ENCODE measurements around the gene NDST4.

Gene NDST4

DNA sequence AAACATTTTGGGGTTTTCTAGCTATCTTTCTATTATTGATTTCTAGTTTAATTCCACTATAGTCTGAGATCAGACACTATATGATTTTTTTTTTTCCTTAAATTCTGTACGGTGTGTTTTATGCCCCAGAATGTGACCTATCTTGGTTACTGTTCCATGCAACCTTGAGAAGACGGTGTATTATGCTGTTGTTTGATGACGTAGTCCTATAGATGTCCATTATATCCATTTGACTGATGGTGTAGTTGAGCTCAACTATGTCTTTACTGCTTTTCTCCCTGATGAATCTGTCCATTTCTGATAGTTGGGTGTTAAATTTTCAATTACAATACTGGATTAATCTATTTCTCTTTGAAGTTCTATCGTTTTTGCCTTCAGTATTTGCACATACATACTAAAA, 212.5 kb downstream of the NDST4 start:
- H3K9me3 ChIP-seq (replicated peaks; ENCODE audit: low read length) = no peaks in the 10 kb centered on the region
- no peaks in the 10 kb centered on the region for H3K27me3 ChIP-seq (ENCODE audit: control insufficient read depth, insufficient read depth, low read length)
- H3K9ac ChIP-seq (ENCODE audit: low read depth, low read length) = no peak overlapping the region
- H3K4me1 ChIP-seq (ENCODE audit: control insufficient read depth, insufficient read depth, low read length) = no peaks in the 10 kb centered on the region
- no peaks in the 10 kb centered on the region for H3K36me3 ChIP-seq (ENCODE audit: insufficient read depth, low read length)
- no peak overlapping the region for H3K4me3 ChIP-seq (ENCODE audit: low read length)
- no peak overlapping the region for H3K4me2 ChIP-seq (ENCODE audit: low read length)

- Histone ChIP-seq H3K9me3 (replicated peaks; ENCODE audit: low read length) (no peaks in the 10 kb centered on the region), H3K4me2 (ENCODE audit: low read length) (no peak overlapping the region), H3K4me3 (ENCODE audit: low read length) (no peak overlapping the region), H3K27me3 (ENCODE audit: control insufficient read depth, insufficient read depth, low read length) (no peaks in the 10 kb centered on the region), H3K9ac (ENCODE audit: low read depth, low read length) (no peak overlapping the region), H3K4me1 (ENCODE audit: control insufficient read depth, insufficient read depth, low read length) (no peaks in the 10 kb centered on the region), H3K36me3 (ENCODE audit: insufficient read depth, low read length) (no peaks in the 10 kb centered on the region)
Observed at GRCh38 chr4:114890773-114891172, 222.6 kb downstream of the NDST4 start.

GRCh38 chr4:114886761-114887160, 226.7 kb downstream of the NDST4 start:
- no peaks in the 10 kb centered on the region for H3K9me3 ChIP-seq (replicated peaks; ENCODE audit: low read length)
- H3K4me1 ChIP-seq (ENCODE audit: control insufficient read depth, insufficient read depth, low read length) = no peaks in the 10 kb centered on the region
- no peak overlapping the region for H3K9ac ChIP-seq (ENCODE audit: low read depth, low read length)
- H3K36me3 ChIP-seq (ENCODE audit: insufficient read depth, low read length) = no peaks in the 10 kb centered on the region
- no peaks in the 10 kb centered on the region for H3K27me3 ChIP-seq (ENCODE audit: control insufficient read depth, insufficient read depth, low read length)
- H3K4me2 ChIP-seq (ENCODE audit: low read length) = no peak overlapping the region
- H3K4me3 ChIP-seq (ENCODE audit: low read length) = no peak overlapping the region

DNA sequence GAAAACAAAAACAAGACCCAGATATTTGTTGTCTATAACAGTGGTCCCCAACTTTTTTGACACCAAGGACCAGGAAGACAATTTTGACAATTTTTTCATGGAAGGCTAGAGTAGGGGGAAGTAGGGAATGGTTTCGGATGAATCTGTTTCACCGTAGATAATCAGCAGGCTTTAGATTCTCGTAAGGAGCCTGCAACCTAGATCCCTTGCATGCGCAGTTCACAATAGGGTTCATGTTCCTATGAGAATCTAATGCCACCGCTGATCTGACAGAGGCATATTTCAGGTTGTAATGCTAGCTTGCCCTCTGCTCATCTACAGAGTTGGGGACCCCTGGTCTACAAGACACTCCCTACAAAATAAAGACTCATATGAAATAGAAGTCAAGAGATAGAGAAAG, 229.8 kb downstream of the NDST4 start:
- no peaks in the 10 kb centered on the region for H3K4me1 ChIP-seq (ENCODE audit: control insufficient read depth, insufficient read depth, low read length)
- no peaks in the 10 kb centered on the region for H3K36me3 ChIP-seq (ENCODE audit: insufficient read depth, low read length)
- no peaks in the 10 kb centered on the region for H3K9me3 ChIP-seq (replicated peaks; ENCODE audit: low read length)
- no peaks in the 10 kb centered on the region for H3K27me3 ChIP-seq (ENCODE audit: control insufficient read depth, insufficient read depth, low read length)
- H3K4me2 ChIP-seq (ENCODE audit: low read length) = no peak overlapping the region
- no peak overlapping the region for H3K9ac ChIP-seq (ENCODE audit: low read depth, low read length)
- H3K4me3 ChIP-seq (ENCODE audit: low read length) = no peak overlapping the region

DNA sequence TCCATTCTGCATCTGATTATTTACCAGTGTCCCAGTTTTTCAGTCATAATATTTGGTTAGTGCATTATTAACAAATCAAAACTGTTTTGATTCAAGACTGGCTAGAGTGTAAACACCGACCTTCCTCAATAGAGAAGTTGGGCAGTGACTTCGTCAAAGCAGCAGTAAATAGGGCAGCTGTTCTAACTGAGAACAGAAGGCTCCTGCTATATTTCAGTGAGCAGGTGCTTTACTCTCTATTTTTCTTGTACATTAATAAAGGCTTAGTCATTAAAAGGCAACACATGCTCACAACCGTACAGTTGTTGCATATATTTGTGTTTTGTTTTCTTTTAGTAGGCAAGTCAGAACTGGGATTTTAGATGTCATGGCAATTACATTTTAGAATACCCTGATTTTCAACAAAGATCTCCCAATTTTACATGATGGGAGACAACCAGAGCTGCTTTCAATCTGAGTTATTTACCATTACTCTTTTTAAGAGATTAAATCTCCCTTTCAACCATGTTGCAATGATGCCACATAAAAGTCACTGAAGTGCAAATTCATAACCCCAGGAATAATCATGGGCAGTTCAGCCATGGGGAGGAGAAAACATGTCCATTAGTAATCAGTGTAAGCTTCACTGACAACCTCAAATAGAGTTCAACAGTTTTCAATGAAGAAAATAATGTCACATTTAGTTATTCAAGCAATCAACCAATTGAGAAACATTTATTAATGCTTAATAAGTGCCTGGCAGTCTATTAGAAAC, 233.3 kb downstream of the NDST4 start:
- H3K9ac ChIP-seq (ENCODE audit: low read depth, low read length) = no peak overlapping the region
- H3K4me3 ChIP-seq (ENCODE audit: low read length) = no peak overlapping the region
- no peaks in the 10 kb centered on the region for H3K27me3 ChIP-seq (ENCODE audit: control insufficient read depth, insufficient read depth, low read length)
- no peaks in the 10 kb centered on the region for H3K36me3 ChIP-seq (ENCODE audit: insufficient read depth, low read length)
- no peaks in the 10 kb centered on the region for H3K9me3 ChIP-seq (replicated peaks; ENCODE audit: low read length)
- no peaks in the 10 kb centered on the region for H3K4me1 ChIP-seq (ENCODE audit: control insufficient read depth, insufficient read depth, low read length)
- H3K4me2 ChIP-seq (ENCODE audit: low read length) = no peak overlapping the region

GRCh38 chr4:114875630-114876029, 237.8 kb downstream of the NDST4 start:
- Histone ChIP-seq H3K4me2 (ENCODE audit: low read length) (no peak overlapping the region), H3K9me3 (replicated peaks; ENCODE audit: low read length) (no peaks in the 10 kb centered on the region), H3K36me3 (ENCODE audit: insufficient read depth, low read length) (no peaks in the 10 kb centered on the region), H3K4me1 (ENCODE audit: control insufficient read depth, insufficient read depth, low read length) (no peaks in the 10 kb centered on the region), H3K9ac (ENCODE audit: low read depth, low read length) (no peak overlapping the region), H3K27me3 (ENCODE audit: control insufficient read depth, insufficient read depth, low read length) (no peaks in the 10 kb centered on the region), H3K4me3 (ENCODE audit: low read length) (no peak overlapping the region)

- H3K27me3 ChIP-seq (ENCODE audit: control insufficient read depth, insufficient read depth, low read length) = no peaks in the 10 kb centered on the region
- no peak overlapping the region for H3K4me3 ChIP-seq (ENCODE audit: low read length)
- no peaks in the 10 kb centered on the region for H3K9me3 ChIP-seq (replicated peaks; ENCODE audit: low read length)
Observed at GRCh38 chr4:114874321-114874720, 239.1 kb downstream of the NDST4 start.

DNA sequence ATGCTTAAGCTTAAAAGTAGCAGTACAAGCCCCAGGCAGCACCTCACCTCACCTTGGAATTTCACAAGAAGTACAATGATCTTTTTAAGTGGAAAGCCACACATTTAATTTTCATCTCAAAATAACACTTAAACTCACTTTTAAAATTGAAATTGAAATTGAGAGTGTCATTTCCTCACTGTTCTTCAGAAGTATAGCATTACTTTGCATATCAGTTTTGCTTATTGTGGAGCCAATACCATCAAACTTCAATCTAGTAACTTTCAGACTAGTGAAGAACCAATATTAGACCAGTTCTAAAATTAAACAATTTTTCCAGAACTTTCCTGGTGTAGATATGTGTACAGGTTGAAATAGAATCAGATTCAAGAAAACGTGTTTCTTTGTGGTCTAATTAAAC, 242.4 kb downstream of the NDST4 start:
- no peaks in the 10 kb centered on the region for H3K9me3 ChIP-seq (replicated peaks; ENCODE audit: low read length)
- no peaks in the 10 kb centered on the region for H3K4me1 ChIP-seq (ENCODE audit: control insufficient read depth, insufficient read depth, low read length)
- no peak overlapping the region for H3K4me2 ChIP-seq (ENCODE audit: low read length)
- H3K36me3 ChIP-seq (ENCODE audit: insufficient read depth, low read length) = no peaks in the 10 kb centered on the region
- H3K27me3 ChIP-seq (ENCODE audit: control insufficient read depth, insufficient read depth, low read length) = no peaks in the 10 kb centered on the region
- H3K4me3 ChIP-seq (ENCODE audit: low read length) = no peak overlapping the region
- H3K9ac ChIP-seq (ENCODE audit: low read depth, low read length) = no peak overlapping the region

More at GRCh38 chr4:114874321-114874720, 239.1 kb downstream of the NDST4 start:
- Histone ChIP-seq H3K36me3 (ENCODE audit: insufficient read depth, low read length) (no peaks in the 10 kb centered on the region), H3K4me2 (ENCODE audit: low read length) (no peak overlapping the region), H3K9ac (ENCODE audit: low read depth, low read length) (no peak overlapping the region), H3K4me1 (ENCODE audit: control insufficient read depth, insufficient read depth, low read length) (no peaks in the 10 kb centered on the region)

GRCh38 chr4:114866901-114867670, 246.3 kb downstream of the NDST4 start:
- no peaks in the 10 kb centered on the region for H3K4me1 ChIP-seq (ENCODE audit: control insufficient read depth, insufficient read depth, low read length)
- H3K9ac ChIP-seq (ENCODE audit: low read depth, low read length) = no peak overlapping the region
- H3K4me2 ChIP-seq (ENCODE audit: low read length) = no peak overlapping the region
- no peaks in the 10 kb centered on the region for H3K9me3 ChIP-seq (replicated peaks; ENCODE audit: low read length)
- H3K4me3 ChIP-seq (ENCODE audit: low read length) = no peak overlapping the region
- no peaks in the 10 kb centered on the region for H3K36me3 ChIP-seq (ENCODE audit: insufficient read depth, low read length)
- H3K27me3 ChIP-seq (ENCODE audit: control insufficient read depth, insufficient read depth, low read length) = no peaks in the 10 kb centered on the region

- Histone ChIP-seq H3K36me3 (ENCODE audit: insufficient read depth, low read length) (no peaks in the 10 kb centered on the region), H3K27me3 (ENCODE audit: control insufficient read depth, insufficient read depth, low read length) (no peaks in the 10 kb centered on the region), H3K4me2 (ENCODE audit: low read length) (no peak overlapping the region), H3K4me1 (ENCODE audit: control insufficient read depth, insufficient read depth, low read length) (no peaks in the 10 kb centered on the region), H3K9ac (ENCODE audit: low read depth, low read length) (no peak overlapping the region), H3K9me3 (replicated peaks; ENCODE audit: low read length) (no peaks in the 10 kb centered on the region), H3K4me3 (ENCODE audit: low read length) (no peak overlapping the region)
Observed at GRCh38 chr4:114864060-114864459, 249.4 kb downstream of the NDST4 start.

- Histone ChIP-seq H3K27me3 (ENCODE audit: control insufficient read depth, insufficient read depth, low read length) (no peaks in the 10 kb centered on the region), H3K4me3 (ENCODE audit: low read length) (no peak overlapping the region), H3K4me1 (ENCODE audit: control insufficient read depth, insufficient read depth, low read length) (no peaks in the 10 kb centered on the region), H3K36me3 (ENCODE audit: insufficient read depth, low read length) (no peaks in the 10 kb centered on the region), H3K4me2 (ENCODE audit: low read length) (no peak overlapping the region), H3K9ac (ENCODE audit: low read depth, low read length) (no peak overlapping the region), H3K9me3 (replicated peaks; ENCODE audit: low read length) (no peaks in the 10 kb centered on the region)
Observed at GRCh38 chr4:114860786-114861185, 252.6 kb downstream of the NDST4 start.

GRCh38 chr4:114857831-114858230, 255.6 kb downstream of the NDST4 start:
- no peaks in the 10 kb centered on the region for H3K4me1 ChIP-seq (ENCODE audit: control insufficient read depth, insufficient read depth, low read length)

More at GRCh38 chr4:114857831-114858230, 255.6 kb downstream of the NDST4 start:
- Histone ChIP-seq H3K36me3 (ENCODE audit: insufficient read depth, low read length) (no peaks in the 10 kb centered on the region), H3K4me2 (ENCODE audit: low read length) (no peak overlapping the region), H3K9me3 (replicated peaks; ENCODE audit: low read length) (no peaks in the 10 kb centered on the region), H3K4me3 (ENCODE audit: low read length) (no peak overlapping the region), H3K27me3 (ENCODE audit: control insufficient read depth, insufficient read depth, low read length) (no peaks in the 10 kb centered on the region), H3K9ac (ENCODE audit: low read depth, low read length) (no peak overlapping the region)
